Endothelial cell of umbilical vein (primary cell): ENCODE data around the gene EPAS1. TPM values are rescaled to one million over a fixed set of nuclear protein-coding genes. Genes with fewer than 3 reads are reported as not detected.

Experiments
- BruUV-seq: library from RNA; stranded (reverse); fragments of 400-500 nt; replicated peaks from 2 replicates; lab custom pipeline; 2021; lab: Mats Ljungman, UMichigan
- CTCF ChIA-PET: fragments of 300-600, 350-600 bp; sonication (Branson Sonifier 250); formaldehyde crosslinking; loops from one replicate; lab custom pipeline; 2021; ENCODE audit warnings: antibody characterized with exemption, inconsistent platforms; lab: Charles Lee
- POLR2A ChIA-PET: fragments of 300-600, 350-600 bp; sonication (Branson Sonifier 250); formaldehyde crosslinking; loops from one replicate; lab custom pipeline; 2021; ENCODE audit warnings: antibody characterized with exemption, inconsistent platforms; lab: Charles Lee
- DNase-seq: peaks from one replicate; pipeline ENCODE4 v3.0.0-alpha.2; 2011; ENCODE audit warnings: low read depth, low spot score
- FAIRE-seq: peaks from 2 replicates; lab custom pipeline; 2011; peaks lifted over from hg19 to GRCh38; lab: Jason Lieb, UNC
- H2AFZ ChIP-seq: 2 replicates; pipeline ENCODE4 v1.6.0; 2012; ENCODE audit warnings: low read depth, low read length, control low read depth, inconsistent platforms
- H3K27ac ChIP-seq: 2 replicates; pipeline ENCODE4 v1.5.1; 2011; ENCODE audit warnings: low read depth, mild to moderate bottlenecking, control low read depth, low read length, moderate library complexity; ENCODE audit not compliant: insufficient read depth
- H3K27me3 ChIP-seq, 2 experiments: 2 replicates each; pipeline versions ENCODE4 v1.6.0 to v1.6.1; 2011; ENCODE audit warnings: low read length in 2 of 2, mixed read lengths in 1 of 2; ENCODE audit not compliant: control insufficient read depth in 2 of 2, insufficient read depth in 2 of 2
- H3K36me3 ChIP-seq, 2 experiments: 2 replicates in 1 of 2; 3 replicates in 1 of 2; pipeline ENCODE4 v1.5.1; 2011; ENCODE audit warnings: low read length in 2 of 2, mild to moderate bottlenecking in 1 of 2, moderate library complexity in 1 of 2; ENCODE audit not compliant: control insufficient read depth in 2 of 2, insufficient read depth in 2 of 2; ENCODE audit errors: extremely low read depth in 1 of 2
- H3K4me1 ChIP-seq: 3 replicates; pipeline ENCODE4 v1.5.1; 2011; ENCODE audit warnings: mild to moderate bottlenecking, low read length; ENCODE audit not compliant: control insufficient read depth, insufficient read depth; ENCODE audit errors: extremely low read depth
- H3K4me2 ChIP-seq: 2 replicates; pipeline ENCODE4 v1.6.1; 2011; ENCODE audit warnings: low read length, control low read depth, mixed read lengths; ENCODE audit not compliant: insufficient read depth
- H3K4me3 ChIP-seq, 3 experiments: fragments of 200-600 bp in 1 of 3; sonication (generic), shearing (Covaris generic) in 1 of 3; replicated peaks in 1 of 3; 2 replicates each; pipeline ENCODE4 v1.5.1; 2011 to 2016; ENCODE audit warnings: control low read depth in 3 of 3, low read length in 3 of 3, mild to moderate bottlenecking in 2 of 3, inconsistent platforms in 1 of 3, low read depth in 1 of 3, moderate library complexity in 1 of 3; ENCODE audit not compliant: insufficient read depth in 1 of 3
- H3K79me2 ChIP-seq: 2 replicates; pipeline ENCODE4 v1.6.0; 2012; ENCODE audit warnings: low read length, inconsistent platforms; ENCODE audit not compliant: control insufficient read depth, insufficient read depth
- H3K9ac ChIP-seq: replicated peaks from 2 replicates; pipeline ENCODE3; 2011; ENCODE audit warnings: low read length, control low read depth; ENCODE audit not compliant: insufficient read depth; ENCODE audit errors: extremely low read depth
- H3K9me1 ChIP-seq: replicated peaks from 3 replicates; pipeline ENCODE4 v1.6.0; 2011; ENCODE audit warnings: mild to moderate bottlenecking, low read length; ENCODE audit not compliant: control insufficient read depth, insufficient read depth; ENCODE audit errors: extremely low read depth
- H3K9me3 ChIP-seq: replicated peaks from 2 replicates; pipeline ENCODE4 v1.5.1; 2012; ENCODE audit warnings: low read length, inconsistent platforms; ENCODE audit not compliant: control insufficient read depth, insufficient read depth
- H4K20me1 ChIP-seq: replicated peaks from 2 replicates; pipeline ENCODE3; 2011; ENCODE audit warnings: mild to moderate bottlenecking, low read length; ENCODE audit not compliant: control insufficient read depth, insufficient read depth; ENCODE audit errors: extremely low read depth
- EZH2 ChIP-seq: IDR thresholded peaks from 2 replicates; pipeline ENCODE4 v1.6.1; 2012; ENCODE audit warnings: borderline replicate concordance, low read depth, mild to moderate bottlenecking, moderate library complexity, low read length, inconsistent platforms; ENCODE audit not compliant: severe bottlenecking
- FOS ChIP-seq: IDR thresholded peaks from 2 replicates; pipeline ENCODE4 v1.6.1; 2011; ENCODE audit warnings: mild to moderate bottlenecking, low read length, moderate library complexity, borderline replicate concordance; ENCODE audit not compliant: insufficient read depth
- GATA2 ChIP-seq: IDR thresholded peaks from 2 replicates; pipeline ENCODE4 v1.7.0; 2011; ENCODE audit warnings: low read depth, mild to moderate bottlenecking, moderate library complexity, mixed read lengths, low read length; ENCODE audit not compliant: insufficient read length, insufficient read depth
- JUN ChIP-seq: IDR thresholded peaks from 2 replicates; pipeline ENCODE4 v1.6.1; 2011; ENCODE audit warnings: borderline replicate concordance, low read depth; ENCODE audit not compliant: insufficient read length, insufficient read depth
- MYC ChIP-seq: IDR thresholded peaks from one replicate; pipeline ENCODE4 v1.6.1; 2011; ENCODE audit warnings: mild to moderate bottlenecking, low read depth, low read length
- POLR2A ChIP-seq: IDR thresholded peaks from 2 replicates; pipeline ENCODE4 v1.6.1; 2012; ENCODE audit warnings: low read depth, mild to moderate bottlenecking, control low read depth, low read length
- POLR2AphosphoS5 ChIP-seq: IDR thresholded peaks from 2 replicates; pipeline ENCODE4 v1.6.1; 2012; ENCODE audit warnings: low read depth, mild to moderate bottlenecking, control low read depth, low read length, moderate library complexity; ENCODE audit not compliant: insufficient read depth
- dilution Hi-C: fragments of 300-500 bp; cut with MboI; formaldehyde crosslinking; loops from one replicate; pipeline ENCODE4 v1.15.0; 2019; ENCODE audit warnings: low sequenced_read_pairs; ENCODE audit not compliant: extremely low pct_ligation_motif_present
- intact Hi-C: fragments of 100-400 bp; cut with micrococcal nuclease; formaldehyde crosslinking; loops from one replicate; pipeline ENCODE4 v1.10.0; 2022
- polyA plus RNA-seq, 4 experiments: library from polyadenylated mRNA; depleted of rRNA in 3 of 4; stranded (reverse) in 3 of 4; unstranded in 1 of 4; fragments of >200 nt; gene quantifications; 2 replicates each; pipeline versions ENCODE4 v1.2.1 to v1.2.3, GENCODE V29; 2011 to 2012; ENCODE audit warnings: missing spikeins in 1 of 4
- total RNA-seq: library from RNA; stranded (reverse); gene quantifications from 2 replicates; pipeline ENCODE4 v1.2.3, GENCODE V29; 2021
- TF ChIP-seq, protein P1 (sequence below): IDR thresholded peaks from 2 replicates; pipeline ENCODE4 v1.6.1; 2011; ENCODE audit not compliant: insufficient read depth, insufficient read length
- TF ChIP-seq, protein P2 (sequence below), 2 donors: IDR thresholded peaks; 1 replicate in 1 of 2; 2 replicates in 1 of 2; pipeline ENCODE4 v1.5.1; 2011; ENCODE audit warnings: low read length in 2 of 2, mild to moderate bottlenecking in 2 of 2, moderate library complexity in 2 of 2, control low read depth in 1 of 2, inconsistent platforms in 1 of 2, low read depth in 1 of 2; ENCODE audit not compliant: insufficient read depth in 1 of 2; ENCODE audit errors: extremely low read depth in 1 of 2

EPAS1 gene
- total and polyA plus RNA-seq, 2 donors (not counting 3 experiments of a cell fraction or from before 2014, with no cell fraction given), result 229 to 374 TPM

DNA sequence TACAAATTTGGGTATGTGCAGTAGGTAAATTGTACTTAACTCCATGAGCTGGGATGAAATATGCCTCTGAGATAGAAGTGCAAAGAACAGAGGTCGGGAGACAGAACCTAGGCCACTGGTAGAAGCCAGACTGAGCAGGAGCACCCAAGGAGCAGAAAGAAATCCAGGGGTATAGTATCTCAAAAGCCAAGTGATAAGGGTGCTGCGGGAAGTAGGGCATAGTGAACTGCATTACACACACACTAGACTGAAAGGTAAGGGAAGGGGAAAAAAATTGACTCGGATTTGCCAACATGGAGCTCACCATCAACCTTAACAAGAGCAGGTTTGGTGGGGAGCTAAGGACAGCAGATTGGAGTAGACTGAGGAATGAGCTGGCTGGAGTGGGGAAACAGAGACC, 92.8 kb downstream of the EPAS1 start:
- H3K4me2 ChIP-seq, result no peak overlapping the region
- H3K79me2 ChIP-seq, result no peaks in the 10 kb centered on the region
- H3K4me1 ChIP-seq, result no peaks in the 10 kb centered on the region
- no peaks in the 10 kb centered on the region for H3K9me3 ChIP-seq
- FAIRE-seq (no peak), DNase-seq (no peak)
- no peak overlapping the region for H3K27ac ChIP-seq
- CTCF ChIA-PET, result interaction anchor here (1.0 to 1.3 kb wide), 2 partner anchors 360 to 397 kb away, joined by 3 to 7 read pairs; no protein-coding TSS in a partner anchor
- intact Hi-C loops, result no loop called here
- dilution Hi-C loops, result no loop called here
- H3K36me3 ChIP-seq, result peaks cover 10 to 21% of the 10 kb centered on the region in 2 experiments
- no peak overlapping the region for H2AFZ ChIP-seq
- TF ChIP-seq POLR2AphosphoS5, result no peak
- no peak for TF ChIP-seq GATA2
- no peak for TF ChIP-seq FOS
- no peak for TF ChIP-seq JUN
- TF ChIP-seq POLR2A, result no peak
- no peak for TF ChIP-seq EZH2
- TF ChIP-seq MYC, result no peak
- TF ChIP-seq, protein P1, sequence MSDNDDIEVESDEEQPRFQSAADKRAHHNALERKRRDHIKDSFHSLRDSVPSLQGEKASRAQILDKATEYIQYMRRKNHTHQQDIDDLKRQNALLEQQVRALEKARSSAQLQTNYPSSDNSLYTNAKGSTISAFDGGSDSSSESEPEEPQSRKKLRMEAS, result no peak
- TF ChIP-seq, protein P2, sequence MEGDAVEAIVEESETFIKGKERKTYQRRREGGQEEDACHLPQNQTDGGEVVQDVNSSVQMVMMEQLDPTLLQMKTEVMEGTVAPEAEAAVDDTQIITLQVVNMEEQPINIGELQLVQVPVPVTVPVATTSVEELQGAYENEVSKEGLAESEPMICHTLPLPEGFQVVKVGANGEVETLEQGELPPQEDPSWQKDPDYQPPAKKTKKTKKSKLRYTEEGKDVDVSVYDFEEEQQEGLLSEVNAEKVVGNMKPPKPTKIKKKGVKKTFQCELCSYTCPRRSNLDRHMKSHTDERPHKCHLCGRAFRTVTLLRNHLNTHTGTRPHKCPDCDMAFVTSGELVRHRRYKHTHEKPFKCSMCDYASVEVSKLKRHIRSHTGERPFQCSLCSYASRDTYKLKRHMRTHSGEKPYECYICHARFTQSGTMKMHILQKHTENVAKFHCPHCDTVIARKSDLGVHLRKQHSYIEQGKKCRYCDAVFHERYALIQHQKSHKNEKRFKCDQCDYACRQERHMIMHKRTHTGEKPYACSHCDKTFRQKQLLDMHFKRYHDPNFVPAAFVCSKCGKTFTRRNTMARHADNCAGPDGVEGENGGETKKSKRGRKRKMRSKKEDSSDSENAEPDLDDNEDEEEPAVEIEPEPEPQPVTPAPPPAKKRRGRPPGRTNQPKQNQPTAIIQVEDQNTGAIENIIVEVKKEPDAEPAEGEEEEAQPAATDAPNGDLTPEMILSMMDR (IDR thresholded peaks at IDR 0.05; ENCODE audit: extremely low read depth in 1 of 2, insufficient read depth in 1 of 2, low read depth in 1 of 2, low read length in 2 of 2), result no peak
- no TSS peak for BruUV-seq
- H3K9ac ChIP-seq, result no peak overlapping the region
- H3K9me1 ChIP-seq, result no peaks in the 10 kb centered on the region
- no peak overlapping the region for H3K4me3 ChIP-seq
- peaks cover 0 to 1% of the 10 kb centered on the region in 2 experiments for H3K27me3 ChIP-seq
- H4K20me1 ChIP-seq, result no peaks in the 10 kb centered on the region
- POLR2A ChIA-PET, result no interaction called here
